Measurements from ENCODE around the gene RPS2.

RPS2 gene

DNA sequence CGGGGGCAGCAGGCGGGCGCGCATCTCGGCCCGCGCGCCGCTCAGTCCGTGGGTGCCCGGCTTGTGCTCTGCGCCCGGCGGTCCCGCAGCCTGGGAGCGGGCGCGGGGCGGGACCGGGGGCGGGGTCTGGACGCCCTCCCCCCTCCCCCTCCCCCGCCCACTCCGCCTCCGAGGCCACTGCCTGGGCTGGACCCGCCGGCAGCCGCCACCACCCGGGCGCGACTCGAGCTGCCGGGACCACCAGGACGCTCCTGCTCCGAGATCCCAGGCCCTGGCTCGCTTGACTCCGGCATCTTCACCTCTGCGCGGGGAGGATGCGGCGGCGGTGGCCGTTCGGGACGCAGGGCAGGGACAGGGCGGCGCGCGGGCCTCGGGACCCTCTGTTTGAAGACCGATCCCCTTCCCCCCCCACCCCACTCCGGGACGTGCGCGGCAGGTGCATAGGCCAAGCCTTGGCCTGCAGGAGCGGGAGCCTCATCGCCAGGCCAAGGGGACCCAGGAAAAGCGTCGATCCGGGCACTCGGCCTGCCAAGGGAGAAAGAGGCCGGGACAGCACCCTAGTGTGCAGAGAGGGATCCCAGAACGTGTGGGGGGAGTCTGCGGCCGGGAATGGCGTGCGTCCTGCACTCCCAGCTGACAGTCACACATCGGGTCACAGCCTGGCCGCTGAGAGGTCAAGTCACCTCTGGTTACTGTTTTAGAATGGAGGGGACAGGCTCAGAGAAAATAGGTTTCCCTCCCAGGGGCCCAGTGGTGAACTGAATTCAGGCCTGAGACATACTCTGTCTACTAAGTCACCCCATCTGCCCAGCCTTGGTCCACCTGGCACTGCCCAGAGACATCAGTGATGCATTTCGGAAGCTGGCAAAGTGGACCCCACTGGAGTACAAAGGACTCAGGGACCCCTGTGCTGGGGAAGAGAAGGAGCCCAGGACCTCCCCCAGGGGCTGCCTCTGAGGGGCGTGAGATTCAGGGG lies 46.0 kb downstream of the RPS2 start, which contains the start of gene HS3ST6:
Gene HS3ST6 (minus strand): TSS at position 65 of the 976 bp plus-strand sequence. CDS start 92 bp downstream, outside the sequence.
- no peak for DNase-seq (ENCODE audit: low read depth)

DNA sequence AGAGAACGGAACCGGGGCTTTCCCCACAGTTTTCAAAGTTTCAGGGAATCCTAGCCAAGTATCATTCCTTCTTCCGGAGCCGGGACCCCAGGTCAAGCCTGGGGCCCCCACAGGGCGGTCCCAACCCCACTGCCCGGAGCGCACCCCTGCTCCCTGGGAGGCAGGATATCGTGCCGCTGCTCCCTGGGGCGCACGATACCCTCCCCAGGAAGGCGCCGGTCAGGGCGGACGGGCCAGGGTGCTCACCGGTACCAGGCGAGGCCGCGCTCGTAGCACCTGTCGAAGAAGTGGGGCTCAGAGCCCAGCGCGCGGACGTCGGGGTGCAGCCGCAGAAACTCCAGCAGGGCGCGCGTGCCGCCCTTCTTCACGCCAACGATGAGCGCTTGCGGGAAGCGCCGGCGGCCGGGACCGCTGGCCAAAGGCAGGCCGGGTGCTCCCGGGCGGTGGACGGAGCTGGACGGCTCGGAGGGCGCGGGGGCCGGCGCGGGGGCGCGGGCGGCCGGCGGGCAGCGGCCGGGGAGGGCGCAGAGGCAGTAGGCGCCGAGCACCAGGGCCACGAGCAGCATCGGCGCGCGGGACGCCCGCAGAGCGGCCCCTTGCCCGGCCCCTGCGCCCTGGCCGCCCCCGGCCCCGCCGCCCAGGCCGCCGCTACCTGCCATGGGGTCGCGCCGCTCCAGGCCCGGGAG lies 46.8 kb downstream of the RPS2 start:
- no peak for DNase-seq (ENCODE audit: low read depth)

DNA sequence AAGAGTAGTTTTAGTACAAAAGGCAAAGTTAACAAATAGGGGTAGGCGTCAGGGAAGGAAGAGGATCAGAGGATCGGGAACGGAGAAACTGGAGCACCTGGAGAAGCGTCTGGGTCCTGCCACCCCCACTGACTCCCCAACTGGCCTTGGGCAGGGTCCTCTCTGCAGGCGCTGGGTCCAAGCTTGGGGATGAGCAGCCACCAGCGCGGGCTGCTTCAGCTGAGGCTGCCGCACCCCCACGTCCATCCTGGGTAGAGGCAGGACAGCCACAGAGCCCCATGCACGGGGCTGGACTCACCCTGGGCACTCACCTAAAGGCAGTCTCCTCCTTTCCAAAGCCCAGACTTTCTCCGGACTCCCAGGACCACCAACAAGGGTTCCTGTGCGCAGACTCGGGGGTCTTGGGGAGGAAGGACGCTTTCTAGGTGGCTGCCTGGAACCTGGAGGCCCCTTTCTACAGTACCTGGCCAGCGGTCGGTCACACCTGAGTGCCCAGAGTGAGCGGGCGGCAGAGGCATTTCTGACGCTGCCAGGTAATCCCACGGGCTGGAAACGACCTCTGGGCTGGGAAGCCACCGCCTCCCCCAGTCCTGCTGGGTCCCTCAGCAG lies 47.5 kb downstream of the RPS2 start:
- no peak for DNase-seq (ENCODE audit: low read depth)

DNA sequence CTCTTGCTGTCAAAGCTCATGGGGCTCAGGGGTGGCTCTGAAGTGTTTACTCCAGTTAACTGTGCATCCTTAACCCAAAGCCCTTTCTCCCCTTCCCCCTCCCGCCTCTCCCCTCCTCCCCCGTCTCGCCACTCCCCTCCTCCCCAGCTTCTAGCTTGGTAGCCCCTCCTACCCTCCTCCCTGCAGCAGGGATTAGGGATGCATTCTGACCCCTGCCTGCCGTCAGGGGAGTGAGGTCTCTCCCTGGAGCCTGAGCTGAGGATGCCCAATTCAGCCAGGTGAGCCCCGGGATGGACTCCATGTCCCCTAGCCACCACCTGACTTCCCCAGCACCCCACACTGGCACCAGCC lies 48.0 kb downstream of the RPS2 start:
- DNase-seq (ENCODE audit: low read depth): no peak

DNA sequence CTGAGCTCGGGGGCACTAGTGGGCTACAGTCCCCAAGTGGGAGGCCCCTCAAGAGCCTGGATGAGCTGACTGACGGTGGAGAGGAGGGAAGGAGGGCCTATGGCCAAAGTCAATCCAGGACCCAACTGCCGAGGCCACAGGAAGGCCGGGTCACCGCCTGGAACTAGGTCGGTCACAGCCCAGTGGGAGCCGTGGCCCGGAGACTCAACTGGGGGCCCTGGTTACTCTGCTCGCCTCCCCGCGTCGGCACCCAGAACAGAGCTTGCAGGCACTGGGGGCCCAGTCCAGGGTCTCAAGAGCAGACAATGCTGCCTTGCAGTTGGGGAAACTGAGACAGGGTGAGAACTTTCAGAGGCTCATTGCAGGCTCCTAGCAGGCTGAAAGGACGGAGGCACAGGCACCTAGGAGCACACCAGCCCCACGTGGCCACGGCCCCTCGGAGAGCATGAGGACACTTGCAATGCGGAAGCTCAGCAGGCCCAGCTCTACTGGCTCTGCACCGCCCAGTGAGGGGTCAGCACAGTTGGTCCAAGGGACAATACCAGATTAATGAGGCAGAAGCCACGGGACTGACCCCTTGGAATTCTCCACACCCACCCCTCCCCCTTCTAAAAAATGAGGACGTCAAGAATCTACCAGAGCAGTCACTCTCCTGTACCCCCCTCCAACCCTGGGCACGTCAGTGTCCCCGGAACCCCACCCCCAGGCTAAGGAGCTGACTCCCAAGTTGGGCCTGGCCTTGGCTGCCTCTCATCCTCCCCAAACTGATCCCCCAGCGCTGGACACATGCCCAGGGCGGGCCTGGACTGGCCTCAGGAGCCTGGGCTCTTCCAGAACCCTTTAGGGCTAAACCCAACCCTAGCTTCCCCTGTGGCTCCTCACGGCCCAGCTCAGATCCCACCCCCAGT lies 48.6 kb downstream of the RPS2 start:
- no peak for DNase-seq (ENCODE audit: low read depth)

DNA sequence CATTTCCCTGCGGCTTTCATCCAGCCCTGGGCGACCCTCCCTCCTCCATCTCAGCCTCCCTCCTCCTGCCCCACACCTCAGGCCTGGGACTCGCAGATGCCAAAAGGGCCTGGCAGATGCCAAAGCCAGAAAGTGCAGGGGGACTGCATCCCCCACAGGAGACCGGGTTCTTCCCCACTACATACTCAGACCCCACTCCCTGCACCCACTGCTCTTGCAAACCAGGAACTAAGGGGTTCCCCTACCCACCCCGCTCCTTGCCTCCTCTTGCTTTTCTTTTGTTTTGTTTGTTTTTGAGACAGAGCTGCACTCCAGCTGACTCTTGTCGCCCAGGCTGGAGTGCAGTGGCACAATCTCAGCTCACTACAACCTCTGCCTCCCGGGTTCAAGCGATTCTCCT lies 49.6 kb downstream of the RPS2 start:
- no peak for DNase-seq (ENCODE audit: low read depth)

DNA sequence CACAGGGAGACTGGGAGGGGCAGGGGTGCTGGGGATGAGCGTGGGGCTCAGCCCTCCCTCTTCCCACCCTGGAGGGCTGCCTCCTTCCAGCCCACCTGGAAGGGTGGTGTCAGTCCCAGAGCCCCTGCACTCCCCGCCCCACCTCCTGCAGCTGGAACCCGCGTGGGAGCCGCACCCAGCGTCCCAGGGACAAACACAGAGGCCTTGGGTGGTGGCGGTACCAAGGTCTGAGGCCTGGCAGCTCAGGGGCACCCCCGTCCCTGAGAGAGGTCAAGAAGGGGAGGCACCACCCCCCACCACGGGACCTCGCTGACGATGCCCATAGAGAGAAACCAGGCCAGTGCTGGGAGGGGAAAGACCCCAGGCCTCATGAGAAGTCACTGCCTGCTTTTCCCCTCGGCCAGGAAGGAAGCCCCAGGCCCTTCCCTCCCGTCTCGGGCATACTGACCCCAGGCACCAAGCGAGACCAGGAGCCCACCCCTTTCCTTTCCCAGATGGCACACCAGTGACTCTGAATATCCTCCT lies 50.5 kb downstream of the RPS2 start:
- no peak for DNase-seq (ENCODE audit: low read depth)

DNA sequence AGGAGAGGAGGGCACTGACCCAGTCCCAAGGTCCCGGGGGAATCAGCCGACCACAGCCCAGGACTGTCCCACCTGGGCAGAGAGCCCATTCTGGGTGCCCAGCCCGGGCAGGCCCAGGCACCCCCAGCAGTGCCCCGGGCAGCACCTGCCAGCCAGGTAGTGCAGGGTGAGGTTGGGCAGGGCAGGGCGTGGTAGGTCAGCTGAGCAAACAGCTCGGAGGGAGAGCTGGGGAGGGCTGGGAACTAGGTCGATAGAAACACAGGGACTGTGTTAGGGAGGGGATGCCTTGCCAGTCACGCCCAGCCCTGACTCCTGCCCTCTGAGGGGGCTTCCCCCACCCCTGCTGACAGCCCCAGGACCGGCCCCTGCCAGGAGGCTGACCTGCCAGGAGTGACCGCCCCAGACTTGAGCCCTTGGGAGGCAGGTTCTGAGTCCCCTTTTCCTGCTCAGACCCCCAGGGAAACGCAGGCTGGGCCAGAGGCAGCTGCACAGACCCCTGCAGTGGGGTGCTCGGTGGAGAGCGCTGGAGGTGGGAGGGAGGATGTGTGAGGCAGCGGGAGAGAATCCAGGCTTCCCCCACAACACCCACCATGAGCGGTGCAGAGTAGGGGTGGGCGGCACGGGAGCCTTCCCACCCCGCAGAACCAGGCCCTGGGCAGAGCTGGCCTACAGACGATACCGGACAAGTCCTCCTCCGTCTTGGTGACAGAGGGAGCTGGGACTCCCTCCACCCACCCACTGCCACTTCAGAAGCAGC lies 51.1 kb downstream of the RPS2 start:
- DNase-seq (ENCODE audit: low read depth): no peak

DNA sequence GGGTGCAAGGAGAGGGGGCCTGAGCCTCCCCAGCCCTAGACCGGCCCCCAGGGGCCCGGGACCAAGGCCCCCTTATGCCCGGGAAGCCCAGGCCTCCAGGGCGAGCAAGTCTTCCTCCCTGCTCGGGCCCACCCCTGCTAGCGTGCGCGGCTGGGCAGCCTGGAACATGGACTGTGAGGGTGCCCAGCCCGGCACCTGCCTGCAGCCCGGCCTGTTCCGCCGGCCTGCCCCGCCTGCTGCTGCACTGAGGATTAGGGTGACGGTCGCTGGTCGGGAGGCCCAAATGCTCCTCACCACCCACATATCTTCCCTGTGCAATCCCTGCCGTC lies 52.4 kb downstream of the RPS2 start:
- DNase-seq (ENCODE audit: low read depth): no peak
